BJ (cell line): Measurements from ENCODE around the gene USP13. TPM values are rescaled to one million over a fixed set of nuclear protein-coding genes. Genes with fewer than 3 reads are reported as not detected.

Experiments
- CTCF ChIA-PET: fragments of 350-600 bp; formaldehyde crosslinking; extraction: SDS; loops from one replicate; lab custom pipeline; 2021; ENCODE audit warnings: antibody characterized with exemption, inconsistent platforms; lab: Yijun Ruan, JAX
- POLR2A ChIA-PET: fragments of 300-600 bp; sonication (Branson Sonifier 250); formaldehyde crosslinking; extraction: SDS; loops from one replicate; lab custom pipeline; 2021; ENCODE audit warnings: antibody characterized with exemption; lab: Charles Lee
- DNase-seq: peaks from one replicate; pipeline ENCODE4 v3.0.0-alpha.2; 2011; ENCODE audit warnings: low read depth
- H3K27me3 ChIP-seq: 2 replicates; pipeline ENCODE4 v1.6.0; 2011; ENCODE audit warnings: low read length; ENCODE audit not compliant: control insufficient read depth, insufficient read depth
- H3K36me3 ChIP-seq: 2 replicates; pipeline ENCODE4 v1.5.1; 2011; ENCODE audit warnings: low read length; ENCODE audit not compliant: control insufficient read depth, insufficient read depth
- H3K4me3 ChIP-seq: 2 replicates; pipeline ENCODE4 v1.5.1; 2011; ENCODE audit warnings: low read depth, mild to moderate bottlenecking, control low read depth, low read length
- CTCF ChIP-seq: IDR thresholded peaks from 2 replicates; pipeline ENCODE4 v1.5.1; 2011; ENCODE audit warnings: low read depth, mild to moderate bottlenecking, control low read depth, inconsistent platforms, low read length, moderate library complexity; ENCODE audit not compliant: insufficient read depth
- polyA plus RNA-seq: library from polyadenylated mRNA; depleted of rRNA; stranded (reverse); fragments of >200 nt; gene quantifications from 2 replicates; pipeline ENCODE4 v1.2.3, GENCODE V29; 2011

Gene USP13
- polyA plus RNA-seq, 1 experiment: 10.5 TPM

GRCh38 chr3:179730506-179730905, 77.7 kb downstream of the USP13 start:
- Histone ChIP-seq H3K36me3 (peaks cover 8% of the 10 kb centered on the region), H3K4me3 (no peak overlapping the region), H3K27me3 (no peaks in the 10 kb centered on the region)
- no peak for DNase-seq
- CTCF ChIA-PET: no interaction called here
- POLR2A ChIA-PET: no interaction called here
- TF ChIP-seq CTCF: no peak

- DNase-seq: no peak
- Histone ChIP-seq H3K4me3 (no peak overlapping the region), H3K36me3 (peaks cover 6% of the 10 kb centered on the region), H3K27me3 (no peaks in the 10 kb centered on the region)
- TF ChIP-seq CTCF: no peak
- POLR2A ChIA-PET: no interaction called here
- CTCF ChIA-PET: no interaction called here
Measured at GRCh38 chr3:179731544-179731943, 78.7 kb downstream of the USP13 start.

- no peak for DNase-seq
- Histone ChIP-seq H3K36me3 (peaks cover 6% of the 10 kb centered on the region), H3K27me3 (no peaks in the 10 kb centered on the region), H3K4me3 (no peak overlapping the region)
- POLR2A ChIA-PET: no interaction called here
- CTCF ChIA-PET: no interaction called here
- TF ChIP-seq CTCF: no peak
Measured at GRCh38 chr3:179732661-179733348, 80.0 kb downstream of the USP13 start.

GRCh38 chr3:179733797-179734196, 81.0 kb downstream of the USP13 start:
- ChIA-PET POLR2A (no interaction called here), CTCF (interaction anchor here (1.8 kb wide), 1 partner anchor 16 kb away, joined by 4 read pairs; no protein-coding TSS in a partner anchor)
- no peak for TF ChIP-seq CTCF
- DNase-seq: no peak
- Histone ChIP-seq H3K36me3 (peaks cover 6% of the 10 kb centered on the region), H3K4me3 (no peak overlapping the region), H3K27me3 (no peaks in the 10 kb centered on the region)

GRCh38 chr3:179734497-179735281, 81.8 kb downstream of the USP13 start:
- Histone ChIP-seq H3K4me3 (no peak overlapping the region), H3K36me3 (peaks cover 6% of the 10 kb centered on the region), H3K27me3 (no peaks in the 10 kb centered on the region)
- ChIA-PET POLR2A (no interaction called here), CTCF (interaction anchor here (1.8 kb wide), 1 partner anchor 15 kb away, joined by 4 read pairs; no protein-coding TSS in a partner anchor)
- no peak for TF ChIP-seq CTCF
- DNase-seq: no peak
